IPS-NIHi11 (cell line): ENCODE results near the gene TMED10.

Experiments
- DNase-seq: peaks from one replicate; pipeline ENCODE4 v3.0.0; 2012; ENCODE audit warnings: mixed read lengths, low spot score

TMED10 gene

GRCh38 chr14:75084513-75084912, 91.9 kb downstream of the TMED10 start:
- no peak for DNase-seq

- DNase-seq = no peak
These were observed 93.1 kb downstream of the TMED10 start for GRCh38 chr14:75083271-75083670.

- no peak for DNase-seq
These were observed 94.7 kb downstream of the TMED10 start for GRCh38 chr14:75081660-75082229.
